ENCODE measurements around the gene MYRF. TPM values are rescaled to one million over a fixed set of nuclear protein-coding genes. Genes with fewer than 3 reads are reported as not detected.

Gene MYRF
- total RNA-seq, 1 experiment from 2014 or later = 5.1 TPM

DNA sequence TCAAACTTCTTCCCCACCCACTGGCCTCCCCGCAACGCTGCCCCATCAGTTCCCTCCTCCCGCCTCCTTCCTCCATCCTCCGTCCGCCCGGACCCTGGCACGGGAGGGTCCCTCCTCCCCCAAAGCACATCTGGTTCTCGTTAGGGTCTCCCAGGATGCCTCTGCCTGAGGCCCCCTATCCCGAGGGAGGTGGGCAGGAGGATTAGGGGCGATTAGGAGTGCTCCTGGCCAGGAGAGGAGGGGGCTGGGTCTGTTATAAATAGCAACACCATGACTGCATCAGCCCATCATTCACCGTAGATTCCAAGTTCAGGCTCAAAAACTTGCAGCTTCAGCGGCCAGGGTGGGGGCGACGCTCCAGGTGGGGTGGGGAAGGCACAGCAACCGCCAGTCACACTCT, 10.4 kb downstream of the MYRF start:
- Histone ChIP-seq H3K27ac (ENCODE audit: low read length) (no peak overlapping the region), H3K9me2 (replicated peaks; ENCODE audit: low read length) (no peaks in the 10 kb centered on the region), H3K9ac (ENCODE audit: low read length) (no peak overlapping the region), H3K4me2 (ENCODE audit: low read length) (no peak overlapping the region), H3K4me1 (ENCODE audit: insufficient read depth, low read length) (no peaks in the 10 kb centered on the region), H4K20me1 (ENCODE audit: low read length) (no peaks in the 10 kb centered on the region), H3F3A (ENCODE audit: low read length, unreplicated experiment) (no peaks in the 10 kb centered on the region), H3K27me3 (ENCODE audit: low read length) (no peaks in the 10 kb centered on the region), H3K4me3 (ENCODE audit: low read length) (no peak overlapping the region), H2AFZ (ENCODE audit: low read length) (no peak overlapping the region), H3K79me2 (ENCODE audit: low read length) (no peaks in the 10 kb centered on the region), H3K36me3 (ENCODE audit: low read depth, low read length) (no peaks in the 10 kb centered on the region), H3K9me3 (ENCODE audit: low read length) (no peaks in the 10 kb centered on the region)
- POLR2A ChIA-PET (ENCODE audit: unreplicated experiment) = no interaction called here
- TF ChIP-seq EZH2 (IDR thresholded peaks at IDR 0.05; ENCODE audit: low read length, unreplicated experiment) (no peak), EZH2phosphoT487 (IDR thresholded peaks at IDR 0.05; ENCODE audit: borderline replicate concordance, low read length) (no peak)
- TF ChIP-seq, protein P1, sequence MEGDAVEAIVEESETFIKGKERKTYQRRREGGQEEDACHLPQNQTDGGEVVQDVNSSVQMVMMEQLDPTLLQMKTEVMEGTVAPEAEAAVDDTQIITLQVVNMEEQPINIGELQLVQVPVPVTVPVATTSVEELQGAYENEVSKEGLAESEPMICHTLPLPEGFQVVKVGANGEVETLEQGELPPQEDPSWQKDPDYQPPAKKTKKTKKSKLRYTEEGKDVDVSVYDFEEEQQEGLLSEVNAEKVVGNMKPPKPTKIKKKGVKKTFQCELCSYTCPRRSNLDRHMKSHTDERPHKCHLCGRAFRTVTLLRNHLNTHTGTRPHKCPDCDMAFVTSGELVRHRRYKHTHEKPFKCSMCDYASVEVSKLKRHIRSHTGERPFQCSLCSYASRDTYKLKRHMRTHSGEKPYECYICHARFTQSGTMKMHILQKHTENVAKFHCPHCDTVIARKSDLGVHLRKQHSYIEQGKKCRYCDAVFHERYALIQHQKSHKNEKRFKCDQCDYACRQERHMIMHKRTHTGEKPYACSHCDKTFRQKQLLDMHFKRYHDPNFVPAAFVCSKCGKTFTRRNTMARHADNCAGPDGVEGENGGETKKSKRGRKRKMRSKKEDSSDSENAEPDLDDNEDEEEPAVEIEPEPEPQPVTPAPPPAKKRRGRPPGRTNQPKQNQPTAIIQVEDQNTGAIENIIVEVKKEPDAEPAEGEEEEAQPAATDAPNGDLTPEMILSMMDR (conservative IDR thresholded peaks at IDR 0.05; ENCODE audit: low read depth, low read length) = no peak
- intact Hi-C loops (cut with micrococcal nuclease) = no loop called here
- no peak for ATAC-seq
- CTCF ChIA-PET = no interaction called here
- DNase-seq = no peak
- no TSS peak for BruUV-seq (replicated peaks)

DNA sequence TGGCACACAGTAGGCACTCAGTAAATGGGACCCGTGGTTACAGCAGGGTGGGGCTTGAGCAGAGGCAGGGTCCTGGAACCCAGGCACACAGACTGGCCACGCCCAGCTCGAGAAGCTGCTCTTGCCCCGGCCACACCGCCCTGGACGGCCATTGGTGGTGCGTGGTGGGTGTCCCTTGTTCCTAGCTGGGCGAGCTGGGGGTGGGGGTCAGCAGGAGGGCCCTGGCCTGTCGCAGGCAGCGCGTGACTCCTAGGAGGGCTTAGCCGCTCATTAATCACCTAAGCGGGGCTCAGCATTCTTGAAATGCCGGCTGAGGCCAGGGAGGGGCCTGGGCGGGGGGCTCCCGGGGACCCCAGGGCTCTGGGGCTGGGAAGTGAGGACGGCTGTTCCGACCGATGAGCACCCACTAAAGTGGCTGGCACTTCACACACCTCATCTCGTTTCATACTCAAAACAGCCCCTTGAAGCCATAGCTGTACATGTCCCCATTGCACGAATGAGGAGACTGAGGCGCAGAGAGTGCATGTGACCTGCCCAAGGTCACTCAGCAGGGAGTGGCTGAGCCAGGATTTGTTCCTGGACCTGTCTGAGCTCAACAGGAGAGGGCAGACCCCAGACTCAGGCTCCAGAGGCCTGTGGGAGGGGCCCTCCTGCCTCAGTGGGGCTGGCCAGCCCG, 11.6 kb downstream of the MYRF start:
- H2AFZ ChIP-seq (ENCODE audit: low read length) = no peak overlapping the region
- H3K9me3 ChIP-seq (ENCODE audit: low read length) = no peaks in the 10 kb centered on the region
- H3K9ac ChIP-seq (ENCODE audit: low read length) = no peak overlapping the region
- TF ChIP-seq EZH2phosphoT487 (IDR thresholded peaks at IDR 0.05; ENCODE audit: borderline replicate concordance, low read length) (no peak), EZH2 (IDR thresholded peaks at IDR 0.05; ENCODE audit: low read length, unreplicated experiment) (no peak)
- TF ChIP-seq, protein P1 (conservative IDR thresholded peaks at IDR 0.05; ENCODE audit: low read depth, low read length) = no peak
- DNase-seq (no peak), ATAC-seq (no peak)
- no peaks in the 10 kb centered on the region for H3K9me2 ChIP-seq (replicated peaks; ENCODE audit: low read length)
- no peaks in the 10 kb centered on the region for H3K36me3 ChIP-seq (ENCODE audit: low read depth, low read length)
- CTCF ChIA-PET = interaction anchor here (0.7 kb wide), 1 partner anchor 17 kb away, joined by 3 read pairs; no protein-coding TSS in a partner anchor
- no peaks in the 10 kb centered on the region for H4K20me1 ChIP-seq (ENCODE audit: low read length)
- no peaks in the 10 kb centered on the region for H3F3A ChIP-seq (ENCODE audit: low read length, unreplicated experiment)
- no peak overlapping the region for H3K27ac ChIP-seq (ENCODE audit: low read length)
- H3K79me2 ChIP-seq (ENCODE audit: low read length) = no peaks in the 10 kb centered on the region
- H3K4me2 ChIP-seq (ENCODE audit: low read length) = no peak overlapping the region
- POLR2A ChIA-PET (ENCODE audit: unreplicated experiment) = no interaction called here
- no peak overlapping the region for H3K4me3 ChIP-seq (ENCODE audit: low read length)
- BruUV-seq (replicated peaks) = no TSS peak
- H3K4me1 ChIP-seq (ENCODE audit: insufficient read depth, low read length) = no peaks in the 10 kb centered on the region
- no peaks in the 10 kb centered on the region for H3K27me3 ChIP-seq (ENCODE audit: low read length)
- intact Hi-C loops (cut with micrococcal nuclease) = no loop called here

DNA sequence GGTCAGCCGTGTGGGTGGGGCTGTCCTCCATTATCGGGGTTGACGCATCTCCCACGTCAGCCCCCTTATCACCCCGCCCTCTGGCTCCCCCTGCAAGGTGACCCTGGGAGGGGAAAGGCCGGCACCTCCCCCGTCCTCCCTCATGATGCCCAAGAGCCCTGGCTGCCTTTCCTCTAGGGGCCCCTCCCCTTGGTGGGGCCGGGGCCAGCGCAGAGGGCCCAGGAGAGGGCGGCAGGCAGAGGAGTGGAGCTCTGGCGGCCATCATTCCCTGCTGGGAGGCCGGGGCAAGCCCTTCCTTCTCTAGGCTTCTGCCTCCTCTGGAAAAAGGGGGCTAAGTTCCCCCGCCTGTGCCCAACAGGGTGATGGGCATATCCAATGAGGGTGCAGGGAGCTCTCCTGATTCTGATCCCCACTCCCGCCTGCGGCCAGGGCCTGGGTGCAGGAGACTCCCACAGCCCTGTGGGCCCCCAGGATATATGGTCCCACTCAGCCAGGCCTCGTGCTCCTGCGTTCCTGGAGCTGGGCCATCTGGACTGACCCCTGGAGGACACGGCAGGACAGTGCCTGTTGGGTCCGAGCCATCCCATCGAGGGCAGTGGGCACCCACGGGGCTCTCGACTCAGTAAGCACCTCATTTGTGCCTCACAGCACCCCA, 12.3 kb downstream of the MYRF start:
- ATAC-seq = no peak
- H4K20me1 ChIP-seq (ENCODE audit: low read length) = no peaks in the 10 kb centered on the region
- no peak overlapping the region for H3K9ac ChIP-seq (ENCODE audit: low read length)
- no TSS peak for BruUV-seq (replicated peaks)
- TF ChIP-seq, protein P1 (conservative IDR thresholded peaks at IDR 0.05; ENCODE audit: low read depth, low read length) = no peak
- no peak for TF ChIP-seq EZH2phosphoT487 (IDR thresholded peaks at IDR 0.05; ENCODE audit: borderline replicate concordance, low read length)
- TF ChIP-seq EZH2 (IDR thresholded peaks at IDR 0.05; ENCODE audit: low read length, unreplicated experiment) = no peak
- no peak overlapping the region for H2AFZ ChIP-seq (ENCODE audit: low read length)
- ChIA-PET POLR2A (ENCODE audit: unreplicated experiment) (interaction anchor here (0.5 kb wide), 1 partner anchor 36 kb away, joined by 10 read pairs; no protein-coding TSS in a partner anchor), CTCF (no interaction called here)
- no peaks in the 10 kb centered on the region for H3K4me1 ChIP-seq (ENCODE audit: insufficient read depth, low read length)
- intact Hi-C loops (cut with micrococcal nuclease) = no loop called here
- H3F3A ChIP-seq (ENCODE audit: low read length, unreplicated experiment) = no peaks in the 10 kb centered on the region
- H3K9me3 ChIP-seq (ENCODE audit: low read length) = no peaks in the 10 kb centered on the region
- no peaks in the 10 kb centered on the region for H3K79me2 ChIP-seq (ENCODE audit: low read length)
- no peak overlapping the region for H3K4me3 ChIP-seq (ENCODE audit: low read length)
- H3K27ac ChIP-seq (ENCODE audit: low read length) = no peak overlapping the region
- H3K27me3 ChIP-seq (ENCODE audit: low read length) = no peaks in the 10 kb centered on the region
- no peak for DNase-seq
- H3K36me3 ChIP-seq (ENCODE audit: low read depth, low read length) = no peaks in the 10 kb centered on the region
- no peaks in the 10 kb centered on the region for H3K9me2 ChIP-seq (replicated peaks; ENCODE audit: low read length)
- H3K4me2 ChIP-seq (ENCODE audit: low read length) = no peak overlapping the region

Data from PC-3 (cell line).